GM12892 (cell line): ENCODE measurements around the gene MMP17.

Experiments
- POLR2A ChIP-seq: IDR thresholded peaks from 2 replicates; pipeline ENCODE4 v1.6.1; 2011; ENCODE audit warnings: low read depth, low read length, control low read depth
- POLR2AphosphoS5 ChIP-seq: IDR thresholded peaks from 2 replicates; pipeline ENCODE4 v1.6.1; 2011; ENCODE audit warnings: low read depth, low read length, control low read depth
- TAF1 ChIP-seq: IDR thresholded peaks from 2 replicates; pipeline ENCODE4 v1.6.1; 2011; ENCODE audit warnings: low read depth, mild to moderate bottlenecking, control low read depth, low read length, borderline replicate concordance

DNA sequence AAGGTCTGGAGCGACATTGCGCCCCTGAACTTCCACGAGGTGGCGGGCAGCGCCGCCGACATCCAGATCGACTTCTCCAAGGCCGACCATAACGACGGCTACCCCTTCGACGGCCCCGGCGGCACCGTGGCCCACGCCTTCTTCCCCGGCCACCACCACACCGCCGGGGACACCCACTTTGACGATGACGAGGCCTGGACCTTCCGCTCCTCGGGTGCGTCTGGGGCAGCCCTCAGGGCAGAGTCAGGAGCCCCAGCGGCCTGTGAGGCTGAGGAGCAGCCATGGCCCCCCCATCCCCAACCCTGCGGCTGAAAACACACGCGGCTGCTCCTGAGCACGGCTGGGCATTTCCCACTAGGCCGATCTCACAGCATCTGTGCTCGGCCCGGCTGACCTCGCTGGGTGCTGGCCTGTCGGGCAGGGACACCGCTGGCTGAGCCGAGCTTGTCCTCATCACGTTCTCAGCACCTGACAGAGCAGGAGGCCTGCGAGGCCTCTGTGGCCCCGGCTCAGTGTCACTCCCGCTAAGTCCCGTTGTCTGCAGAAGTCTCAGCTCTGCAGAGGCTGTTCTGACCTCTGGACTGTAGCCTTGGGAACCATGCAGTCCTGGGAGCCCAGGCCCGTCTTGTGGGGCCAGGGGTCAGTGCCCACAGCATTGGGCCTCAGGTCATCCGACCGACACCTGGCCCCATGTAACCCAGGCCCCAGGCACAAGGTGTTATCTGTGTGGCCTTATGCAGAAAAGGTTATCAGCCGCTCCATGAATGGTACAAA, 12.6 kb downstream of the MMP17 start:
- TF ChIP-seq POLR2A (no peak), POLR2AphosphoS5 (no peak), TAF1 (no peak)
